Effector memory CD4-positive, alpha-beta T cell (primary cell): ENCODE data around the gene NPY2R.

Source experiments
- DNase-seq, 3 donors: peaks; one replicate each; pipeline ENCODE4 v3.0.0-alpha.2; 2020
- H3K27ac ChIP-seq: 2 replicates; pipeline ENCODE4 v1.7.0; 2013; ENCODE audit warnings: mild to moderate bottlenecking, low read length, moderate library complexity; ENCODE audit not compliant: insufficient read depth, poor library complexity, severe bottlenecking
- H3K27me3 ChIP-seq: replicated peaks from 2 replicates; pipeline ENCODE4 v1.7.0; 2013; ENCODE audit warnings: mild to moderate bottlenecking, low read length; ENCODE audit not compliant: insufficient read depth, control insufficient read depth, poor library complexity, severe bottlenecking
- H3K36me3 ChIP-seq: 2 replicates; pipeline ENCODE4 v1.7.0; 2013; ENCODE audit warnings: mild to moderate bottlenecking, low read length, moderate library complexity; ENCODE audit not compliant: control insufficient read depth, insufficient read depth
- H3K4me1 ChIP-seq: 2 replicates; pipeline ENCODE4 v1.7.0; 2013; ENCODE audit warnings: low read length, mild to moderate bottlenecking; ENCODE audit not compliant: control insufficient read depth, insufficient read depth, poor library complexity, severe bottlenecking
- H3K4me3 ChIP-seq: 2 replicates; pipeline ENCODE4 v1.7.0; 2013; ENCODE audit warnings: low read length, low read depth, mild to moderate bottlenecking; ENCODE audit not compliant: insufficient read depth, poor library complexity, severe bottlenecking
- H3K9me3 ChIP-seq: 2 replicates; pipeline ENCODE4 v1.7.0; 2013; ENCODE audit warnings: mild to moderate bottlenecking, low read length, moderate library complexity; ENCODE audit not compliant: control insufficient read depth

The NPY2R gene

DNA sequence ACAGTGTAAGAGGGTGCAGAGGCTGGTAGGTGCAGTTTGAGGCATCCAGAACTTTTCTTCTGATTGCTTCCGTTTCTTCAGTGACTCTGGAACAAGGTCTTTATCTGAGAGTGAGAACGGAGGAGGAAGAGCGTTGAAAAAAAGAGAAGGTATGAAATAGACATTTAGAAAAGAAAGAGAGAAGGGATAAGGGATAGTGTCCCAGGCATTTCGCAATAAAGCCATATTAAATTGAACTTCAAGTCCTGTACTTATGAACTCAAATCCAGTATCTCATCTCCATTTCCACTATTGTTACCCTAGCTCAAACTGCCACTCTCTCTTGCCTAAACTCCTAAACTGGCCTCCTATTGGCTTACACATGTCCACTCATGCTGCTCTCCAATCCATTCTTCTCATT, 36.7 kb downstream of the NPY2R start:
- Histone ChIP-seq H3K4me1 (no peaks in the 10 kb centered on the region), H3K27ac (no peak overlapping the region), H3K4me3 (no peak overlapping the region), H3K27me3 (no peaks in the 10 kb centered on the region), H3K36me3 (no peaks in the 10 kb centered on the region), H3K9me3 (no peaks in the 10 kb centered on the region)
- DNase-seq: no peak

GRCh38 chr4:155248002-155248896, 39.8 kb downstream of the NPY2R start:
- no peaks in the 10 kb centered on the region for H3K4me1 ChIP-seq
- no peak for DNase-seq
- no peaks in the 10 kb centered on the region for H3K9me3 ChIP-seq
- no peak overlapping the region for H3K4me3 ChIP-seq
- H3K27me3 ChIP-seq: no peaks in the 10 kb centered on the region
- no peaks in the 10 kb centered on the region for H3K36me3 ChIP-seq
- no peak overlapping the region for H3K27ac ChIP-seq

GRCh38 chr4:155249016-155249566, 40.7 kb downstream of the NPY2R start:
- no peaks in the 10 kb centered on the region for H3K9me3 ChIP-seq
- H3K27ac ChIP-seq: no peak overlapping the region
- no peaks in the 10 kb centered on the region for H3K36me3 ChIP-seq
- no peaks in the 10 kb centered on the region for H3K27me3 ChIP-seq
- no peak for DNase-seq
- no peaks in the 10 kb centered on the region for H3K4me1 ChIP-seq
- no peak overlapping the region for H3K4me3 ChIP-seq

DNA sequence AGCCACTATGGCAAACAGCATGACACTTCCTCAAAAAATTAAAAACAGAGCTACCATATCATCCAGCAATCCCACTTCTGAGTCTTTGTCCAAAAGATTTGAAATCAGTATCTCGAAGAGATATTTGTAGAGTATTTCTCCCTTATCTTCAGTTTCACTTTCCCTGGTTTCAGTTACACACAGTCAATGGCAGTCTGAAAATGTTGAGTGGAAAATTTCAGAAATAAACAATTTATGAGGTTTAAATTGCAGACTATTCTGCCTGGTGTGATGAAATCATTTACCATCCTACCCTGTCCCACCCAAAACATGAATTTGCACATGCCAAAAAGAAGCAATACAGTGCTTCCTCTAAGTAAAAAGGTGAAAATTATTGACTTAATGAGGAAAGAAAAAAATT, 43.9 kb downstream of the NPY2R start:
- no peak for DNase-seq
- Histone ChIP-seq H3K27me3 (no peaks in the 10 kb centered on the region), H3K4me1 (no peaks in the 10 kb centered on the region), H3K27ac (no peak overlapping the region), H3K4me3 (no peak overlapping the region), H3K9me3 (no peaks in the 10 kb centered on the region), H3K36me3 (no peaks in the 10 kb centered on the region)

DNA sequence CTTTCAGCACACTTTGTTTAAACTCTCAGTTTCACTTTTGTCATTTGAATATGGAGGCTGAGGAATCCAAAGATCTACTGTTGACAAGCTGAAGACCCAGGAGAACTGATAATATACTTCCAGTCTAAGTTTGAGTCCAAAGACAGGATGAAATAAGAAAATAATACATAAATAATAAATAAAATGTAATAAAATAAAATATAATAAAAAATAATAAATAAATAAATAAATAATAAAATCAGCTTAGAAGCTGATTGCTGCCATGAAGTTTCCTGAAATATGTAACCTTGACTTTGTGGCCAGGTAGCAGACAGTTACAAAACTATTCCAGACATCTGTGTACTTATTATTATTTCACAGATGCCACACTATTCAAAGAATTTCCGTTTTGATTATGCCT, 55.0 kb downstream of the NPY2R start:
- Histone ChIP-seq H3K27ac (no peak overlapping the region), H3K9me3 (no peaks in the 10 kb centered on the region), H3K36me3 (no peaks in the 10 kb centered on the region), H3K4me3 (no peak overlapping the region), H3K4me1 (no peaks in the 10 kb centered on the region), H3K27me3 (no peaks in the 10 kb centered on the region)
- no peak for DNase-seq

- no peak overlapping the region for H3K4me3 ChIP-seq
- H3K4me1 ChIP-seq: no peaks in the 10 kb centered on the region
- H3K27ac ChIP-seq: no peak overlapping the region
- H3K27me3 ChIP-seq: no peaks in the 10 kb centered on the region
- no peaks in the 10 kb centered on the region for H3K9me3 ChIP-seq
- DNase-seq: no peak
- H3K36me3 ChIP-seq: no peaks in the 10 kb centered on the region
Observed at GRCh38 chr4:155265113-155265512, 56.7 kb downstream of the NPY2R start.
